A673 (cell line): Measurements from ENCODE around the gene CENPF.

Source experiments
- EZH2 ChIP-seq: fragments of 200-600 bp; sonication (generic); IDR thresholded peaks from 2 replicates; pipeline ENCODE4 v1.6.1; 2017; ENCODE audit warnings: borderline replicate concordance, low read depth, mild to moderate bottlenecking, mixed read lengths, antibody characterized with exemption, low read length; ENCODE audit not compliant: poor library complexity, severe bottlenecking
- TF ChIP-seq, protein P1 (sequence below): fragments of 300-800, 200-600 bp; sonication (generic); conservative IDR thresholded peaks from 2 replicates; pipeline ENCODE4 v1.5.1; 2017; ENCODE audit warnings: low read depth, mild to moderate bottlenecking, antibody characterized with exemption, low read length, moderate library complexity, mixed read lengths

DNA sequence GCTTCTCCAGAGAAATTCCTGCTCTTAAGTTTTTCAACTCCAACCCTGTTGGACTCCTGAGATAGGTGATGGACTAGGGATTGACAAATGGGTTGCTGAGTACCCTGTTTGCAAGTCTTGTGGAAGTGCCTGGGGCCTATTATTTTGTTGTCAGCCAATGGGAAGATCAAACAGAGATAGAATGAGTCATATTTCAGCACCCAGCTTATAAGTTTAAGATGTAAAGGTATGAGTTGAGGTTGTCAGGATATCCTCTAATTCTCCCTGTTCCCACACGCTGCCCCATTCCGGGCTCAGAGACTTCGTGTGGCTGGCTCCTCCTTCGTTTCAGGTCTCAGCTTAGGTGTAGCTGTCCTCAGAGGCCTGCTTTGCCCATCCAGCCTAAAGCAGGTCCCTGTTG is 91.8 kb downstream of the CENPF start:
- TF ChIP-seq, protein P1, sequence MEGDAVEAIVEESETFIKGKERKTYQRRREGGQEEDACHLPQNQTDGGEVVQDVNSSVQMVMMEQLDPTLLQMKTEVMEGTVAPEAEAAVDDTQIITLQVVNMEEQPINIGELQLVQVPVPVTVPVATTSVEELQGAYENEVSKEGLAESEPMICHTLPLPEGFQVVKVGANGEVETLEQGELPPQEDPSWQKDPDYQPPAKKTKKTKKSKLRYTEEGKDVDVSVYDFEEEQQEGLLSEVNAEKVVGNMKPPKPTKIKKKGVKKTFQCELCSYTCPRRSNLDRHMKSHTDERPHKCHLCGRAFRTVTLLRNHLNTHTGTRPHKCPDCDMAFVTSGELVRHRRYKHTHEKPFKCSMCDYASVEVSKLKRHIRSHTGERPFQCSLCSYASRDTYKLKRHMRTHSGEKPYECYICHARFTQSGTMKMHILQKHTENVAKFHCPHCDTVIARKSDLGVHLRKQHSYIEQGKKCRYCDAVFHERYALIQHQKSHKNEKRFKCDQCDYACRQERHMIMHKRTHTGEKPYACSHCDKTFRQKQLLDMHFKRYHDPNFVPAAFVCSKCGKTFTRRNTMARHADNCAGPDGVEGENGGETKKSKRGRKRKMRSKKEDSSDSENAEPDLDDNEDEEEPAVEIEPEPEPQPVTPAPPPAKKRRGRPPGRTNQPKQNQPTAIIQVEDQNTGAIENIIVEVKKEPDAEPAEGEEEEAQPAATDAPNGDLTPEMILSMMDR = no peak
- no peak for TF ChIP-seq EZH2
